Measurements from ENCODE around the gene UBQLN4.

Gene UBQLN4

DNA sequence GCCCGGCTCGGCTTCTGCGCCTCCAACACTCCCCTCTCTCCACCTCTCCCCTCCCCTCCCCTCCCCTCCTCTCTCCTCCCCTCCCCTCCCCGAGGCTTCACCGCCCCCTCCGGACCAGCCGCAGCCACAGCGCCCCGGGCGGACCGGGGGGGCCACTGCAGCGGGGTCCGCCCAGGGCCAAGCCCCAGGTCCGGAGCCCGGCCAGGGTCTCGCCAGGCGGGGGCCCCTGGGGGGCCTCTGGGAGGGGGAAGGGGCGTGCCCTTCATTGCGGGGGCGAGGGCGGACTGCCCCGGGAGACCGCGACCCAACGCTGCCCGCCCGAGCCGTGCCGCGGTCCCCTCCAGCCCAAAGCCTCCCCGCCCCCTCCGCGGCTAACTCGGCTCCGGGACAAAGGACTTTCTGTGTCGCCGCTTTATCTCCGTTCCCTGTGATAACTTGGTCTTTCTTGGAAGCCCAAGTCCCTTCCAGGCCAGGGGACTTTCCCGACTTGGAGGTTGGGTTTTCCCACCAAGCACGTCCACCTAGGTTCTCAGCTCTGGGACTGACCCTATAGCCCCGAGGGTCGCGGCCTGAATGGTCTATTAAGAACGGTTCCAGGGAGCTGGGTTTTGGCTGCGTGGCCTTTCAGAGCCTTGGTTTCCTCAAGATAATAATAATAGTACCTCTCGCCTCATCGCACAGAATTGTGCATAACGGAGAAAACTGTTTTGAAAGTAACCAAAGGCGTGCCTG, at the start of gene UBQLN4:
Gene UBQLN4, minus strand, starts transcription at position 31 of the 732 bp plus-strand sequence. CDS start 97 bp downstream, outside the sequence.
- no peak for DNase-seq (ENCODE audit: low read depth)

DNA sequence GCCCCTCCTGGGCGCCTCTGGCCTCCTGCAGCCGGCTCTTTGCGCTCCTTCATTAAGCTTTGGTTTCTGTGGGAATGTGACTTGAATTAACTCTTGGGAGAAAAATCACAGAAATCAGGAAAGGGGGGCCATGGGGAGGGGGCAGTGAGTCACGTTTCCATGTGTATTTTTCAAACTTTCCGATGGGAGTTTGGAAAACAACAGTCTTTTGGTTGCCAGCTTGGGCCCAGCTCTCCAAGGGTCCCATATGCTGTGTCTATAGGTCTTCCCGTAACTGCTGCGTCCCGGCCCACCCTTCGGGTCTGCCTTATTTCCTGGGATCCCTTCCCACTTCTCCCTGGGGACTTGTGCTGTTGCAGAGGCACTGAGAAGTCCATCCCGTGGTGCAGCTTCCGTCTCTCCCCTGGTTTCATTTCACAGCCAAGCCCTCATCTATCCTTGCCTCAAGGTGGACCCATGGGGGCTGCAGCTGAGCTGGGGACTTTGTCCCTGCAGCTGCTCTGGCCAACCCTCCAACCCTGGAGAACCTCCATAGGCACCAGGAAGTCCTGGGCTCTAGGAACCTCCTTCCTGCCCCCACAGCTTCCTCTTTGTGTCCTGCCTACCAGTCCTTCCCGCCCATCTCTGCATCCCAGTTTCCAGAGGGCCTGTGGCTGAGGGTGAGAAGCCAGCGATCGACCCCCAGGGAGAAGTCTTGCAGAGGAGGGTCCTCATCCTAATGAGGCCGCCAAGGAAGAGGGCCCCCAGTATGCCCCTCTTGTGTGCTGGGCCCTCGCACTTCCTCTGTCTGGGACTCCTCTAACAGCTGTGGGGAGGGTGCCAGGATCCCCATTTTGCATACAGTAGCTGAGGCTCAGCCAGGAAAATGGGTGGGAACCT, 49.3 kb upstream of the UBQLN4 start:
- DNase-seq (ENCODE audit: low read depth): no peak

DNA sequence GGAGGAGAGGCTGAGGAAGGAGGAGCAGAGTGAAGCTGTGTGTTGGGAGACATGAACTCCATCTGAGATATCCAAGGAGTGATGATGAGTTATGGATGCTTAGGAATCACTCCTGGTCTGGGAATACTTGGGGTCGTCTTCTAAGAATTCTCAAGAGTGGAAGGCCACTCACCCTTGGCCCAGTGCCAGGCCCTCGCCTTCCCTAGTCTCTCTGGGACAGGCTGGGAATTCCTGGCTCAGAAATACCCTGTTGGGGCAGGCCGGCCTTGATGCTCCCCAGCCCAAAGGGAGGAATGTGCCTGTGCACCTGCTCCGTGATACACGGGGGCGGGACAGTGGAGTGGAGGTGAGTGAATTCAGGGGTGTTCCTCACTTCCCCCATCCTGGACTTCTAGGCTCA, 48.3 kb upstream of the UBQLN4 start:
- DNase-seq (ENCODE audit: low read depth): no peak

DNA sequence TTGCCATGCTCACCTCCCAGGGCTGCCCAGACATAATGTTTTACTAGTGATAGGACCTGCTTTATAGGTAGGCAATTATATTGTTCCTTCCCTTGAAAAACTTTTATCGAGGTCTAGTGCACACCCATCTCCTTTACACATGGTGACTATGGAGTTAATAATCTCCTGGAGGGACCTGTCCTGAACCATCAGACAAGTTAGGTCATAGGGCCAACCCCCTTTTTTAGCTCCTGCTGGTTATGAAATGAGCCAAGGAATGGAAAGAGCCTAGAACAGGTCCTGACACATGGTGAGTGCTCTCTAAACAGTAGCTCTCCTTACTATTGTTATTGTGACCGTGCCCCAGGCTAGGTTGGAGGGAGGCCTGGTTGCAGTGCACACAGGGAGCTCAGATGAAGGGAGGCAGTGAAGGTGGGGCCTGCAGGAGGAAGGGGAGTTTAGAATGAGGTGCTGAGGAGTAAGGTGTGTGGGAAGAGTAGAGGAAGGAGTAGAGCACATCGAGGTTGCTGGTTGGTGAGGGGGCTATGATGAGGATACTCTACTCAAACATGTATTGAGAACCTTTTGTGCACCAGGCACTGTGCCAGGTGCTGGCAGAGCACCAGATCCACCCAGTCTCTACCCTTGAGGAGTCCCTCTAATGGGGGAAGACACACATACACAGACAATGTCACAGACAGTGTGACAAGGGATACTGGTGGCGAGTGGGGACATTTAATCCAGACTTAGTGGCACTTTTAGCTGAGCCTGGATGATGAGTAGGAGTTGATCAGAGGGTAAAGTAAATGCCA, 46.8 kb upstream of the UBQLN4 start:
- DNase-seq (ENCODE audit: low read depth): no peak

DNA sequence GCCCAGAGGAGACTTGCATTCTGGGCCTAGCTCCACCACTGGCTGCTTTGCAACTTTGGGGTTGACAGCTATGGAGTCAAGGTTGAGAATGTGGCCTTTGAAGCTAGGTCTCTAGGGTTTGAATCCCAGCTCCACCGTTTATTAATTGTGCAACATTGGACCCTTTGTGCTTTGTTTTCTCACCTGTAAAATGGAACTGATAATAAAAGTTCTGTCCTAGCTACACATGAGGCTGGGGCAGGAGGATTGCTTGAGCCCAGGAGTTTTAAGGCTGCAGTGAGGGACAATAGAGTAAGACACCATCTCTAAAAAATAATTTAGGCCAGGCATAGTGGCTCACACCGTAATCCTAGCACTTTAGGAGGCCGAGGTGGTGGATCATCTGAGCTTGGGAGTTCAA, 45.7 kb upstream of the UBQLN4 start:
- DNase-seq (ENCODE audit: low read depth): no peak

DNA sequence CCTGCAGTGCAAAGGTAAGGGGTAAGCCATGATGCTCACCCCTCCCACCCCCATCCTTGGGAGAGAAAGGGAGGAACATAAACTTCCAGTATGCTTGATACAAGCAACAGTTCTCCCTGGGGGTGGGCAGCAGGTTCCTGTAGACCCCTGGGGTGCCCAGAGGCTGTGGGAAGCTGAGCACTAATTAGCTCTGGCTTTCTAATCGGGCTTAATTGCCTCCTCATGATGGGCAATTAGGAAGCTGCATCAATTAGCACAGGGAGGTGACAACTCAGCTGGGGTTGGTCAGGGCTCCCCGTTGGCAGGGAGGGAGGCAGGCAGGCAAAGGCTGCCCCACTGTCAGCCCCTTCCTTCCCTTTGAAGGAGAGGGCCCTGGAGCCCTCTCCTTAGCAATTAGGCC, 45.2 kb upstream of the UBQLN4 start:
- no peak for DNase-seq (ENCODE audit: low read depth)

DNA sequence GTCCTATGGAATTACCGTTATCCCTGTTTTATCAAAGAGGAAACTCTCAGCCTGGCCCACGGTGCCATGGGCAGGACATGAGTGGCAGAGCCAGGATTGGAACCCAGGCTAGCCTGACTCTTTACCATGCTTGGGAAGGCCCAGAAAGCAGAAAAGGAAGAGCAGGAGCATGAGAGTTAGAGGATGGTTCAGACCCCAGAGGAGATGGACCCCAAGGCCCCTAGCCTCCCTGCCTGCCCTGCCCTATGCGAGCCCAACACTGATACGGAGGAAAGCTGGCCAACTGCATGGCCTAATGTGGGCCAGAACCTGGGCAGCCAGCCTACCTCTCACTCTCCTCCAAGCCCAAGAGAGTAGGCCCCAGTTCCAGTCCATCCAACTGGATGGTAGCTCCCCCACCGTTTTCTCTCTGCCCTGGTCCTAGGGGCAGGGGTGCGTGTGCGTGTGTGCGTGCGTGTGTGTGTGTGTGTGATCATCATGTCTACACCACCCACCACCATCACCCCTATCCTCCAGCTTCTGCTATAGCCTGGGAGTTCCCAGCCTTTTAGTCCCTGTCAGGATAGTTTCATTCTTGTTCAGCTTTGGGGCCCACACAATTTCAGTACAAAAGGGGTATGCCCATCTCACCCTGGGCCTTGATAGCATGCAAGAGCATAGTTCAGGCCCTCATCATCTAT, 44.0 kb upstream of the UBQLN4 start:
- DNase-seq (ENCODE audit: low read depth): no peak

DNA sequence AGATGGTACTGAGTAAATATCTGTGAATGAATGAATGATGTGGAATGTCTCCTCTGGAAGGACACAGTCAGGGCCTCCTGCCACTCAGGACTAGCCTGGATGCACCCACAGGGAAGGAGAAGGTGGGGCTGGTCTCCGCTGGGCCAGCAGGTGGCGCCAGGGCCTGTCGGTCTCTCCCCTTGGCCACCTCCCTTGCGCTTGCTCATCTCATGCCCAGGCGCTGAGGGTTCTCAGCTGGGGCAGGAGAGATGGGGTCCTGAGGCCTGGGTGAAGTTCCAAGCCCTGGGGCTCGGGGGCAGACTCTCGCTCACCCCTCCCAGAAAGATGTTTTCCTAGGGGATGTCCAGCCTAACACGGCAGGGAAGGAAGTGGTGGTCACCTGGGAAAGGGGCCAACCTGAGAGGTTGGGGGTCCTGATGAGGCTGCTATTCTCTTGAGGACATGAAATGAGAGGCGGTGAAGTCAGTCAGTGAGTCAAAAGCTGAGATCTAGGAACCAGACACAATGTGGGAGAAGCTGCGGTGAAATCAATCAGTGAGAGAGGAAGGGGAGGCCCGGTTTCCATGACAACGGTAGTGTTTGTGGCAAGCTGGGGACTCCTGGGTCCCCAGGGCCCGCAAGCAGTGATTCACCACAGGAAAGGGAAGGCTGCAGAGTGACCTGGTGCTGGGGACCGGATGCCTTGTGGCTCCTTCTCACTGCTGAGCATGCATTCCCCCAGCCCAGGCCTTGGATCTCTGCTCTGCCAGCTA, 43.2 kb upstream of the UBQLN4 start:
- no peak for DNase-seq (ENCODE audit: low read depth)

DNA sequence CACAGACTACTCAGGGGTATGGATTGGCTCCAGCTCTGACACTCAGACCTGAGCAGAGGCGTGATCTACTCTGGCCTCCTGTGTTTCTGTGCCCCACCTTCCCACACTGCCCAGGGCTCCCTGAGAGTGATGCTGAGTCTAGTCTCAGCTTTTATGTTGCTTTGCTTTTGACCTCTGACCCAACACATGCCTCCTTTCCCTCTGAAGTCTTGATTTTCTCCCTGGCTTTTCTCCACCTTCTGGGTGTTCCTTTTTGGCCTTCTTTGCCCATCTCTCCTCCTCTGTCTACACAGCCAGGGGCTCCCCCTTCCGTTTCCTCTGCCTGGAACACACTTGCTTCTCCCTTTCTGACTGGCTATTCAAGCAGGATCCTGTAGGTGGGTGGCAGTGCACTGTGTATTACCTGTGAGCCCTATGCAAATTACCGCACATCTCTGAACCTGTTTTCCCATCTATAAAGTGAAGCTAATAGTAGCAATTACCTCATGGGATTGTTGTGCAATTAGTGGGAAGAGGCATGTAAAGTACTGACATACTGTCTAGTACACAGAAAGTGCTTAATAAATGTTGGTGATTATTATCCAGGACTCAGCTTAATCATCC, 42.4 kb upstream of the UBQLN4 start:
- no peak for DNase-seq (ENCODE audit: low read depth)

DNA sequence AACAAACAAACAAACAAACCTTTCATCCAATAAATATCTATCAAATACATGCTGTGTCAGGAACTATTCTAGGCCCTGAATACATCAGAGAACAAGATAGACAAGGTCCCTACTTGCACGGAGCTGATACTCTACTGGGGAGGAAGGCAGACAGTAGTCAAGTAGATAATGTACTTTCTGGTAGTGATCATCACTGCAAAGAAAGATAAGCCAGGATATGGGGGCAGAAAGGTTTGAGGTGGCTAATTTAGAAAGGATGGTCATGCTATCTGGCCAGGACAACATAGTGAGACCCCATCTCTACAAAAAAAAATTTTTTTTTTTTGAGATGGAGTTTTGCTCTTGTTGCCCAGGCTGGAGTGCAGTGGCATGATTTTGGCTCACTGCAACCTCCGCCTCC, 38.0 kb upstream of the UBQLN4 start:
- no peak for DNase-seq (ENCODE audit: low read depth)

DNA sequence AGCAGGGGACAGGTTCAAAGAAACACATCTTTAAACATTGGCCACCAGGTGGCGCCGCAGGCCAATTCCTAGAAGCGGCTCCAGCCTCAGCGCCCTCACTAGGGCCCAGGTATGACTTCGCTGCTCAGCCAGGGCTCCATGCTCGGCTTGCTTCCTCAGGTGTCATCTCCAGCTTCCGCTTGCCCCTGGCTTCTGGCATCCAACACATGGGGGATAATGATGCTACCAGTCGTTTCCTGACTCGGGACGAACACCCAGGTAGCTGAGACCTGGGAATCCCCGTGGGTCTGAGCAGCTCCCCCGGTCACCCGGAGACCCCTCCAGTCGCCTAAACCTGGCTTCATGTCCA, 37.2 kb upstream of the UBQLN4 start:
- no peak for DNase-seq (ENCODE audit: low read depth)

DNA sequence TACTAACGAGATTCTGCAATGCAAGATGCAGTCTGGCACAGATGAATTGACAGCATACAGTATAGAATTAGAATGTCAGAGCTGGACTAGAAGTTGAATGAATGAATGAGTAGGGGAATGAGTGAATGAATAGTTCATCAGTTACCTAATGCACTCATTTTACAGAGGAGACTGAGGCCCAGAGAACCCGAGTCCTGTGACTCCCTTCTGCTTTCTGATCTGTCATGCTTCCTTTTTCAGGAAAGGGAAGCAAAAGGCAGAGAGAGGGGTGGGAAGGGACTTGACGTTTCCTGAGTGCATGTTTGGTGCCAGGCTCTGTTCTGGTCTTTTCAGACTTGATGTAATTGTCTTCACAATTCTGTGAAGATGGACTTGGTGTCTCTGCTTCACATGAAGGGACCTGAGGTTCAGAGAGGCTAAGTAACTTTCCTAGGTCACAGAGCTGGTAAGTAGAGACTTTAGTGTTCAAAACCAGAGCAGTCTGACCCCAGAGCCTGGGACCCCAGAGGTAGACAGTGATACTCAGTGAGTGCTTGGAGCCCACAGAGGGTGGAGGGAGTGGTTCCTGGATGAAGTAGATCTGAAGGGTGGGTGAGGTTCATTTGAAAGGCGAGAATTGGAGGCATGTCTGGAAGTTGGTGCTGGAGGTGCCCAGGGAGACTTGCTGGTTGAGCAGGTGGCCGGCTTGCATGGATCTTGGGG, 36.7 kb upstream of the UBQLN4 start:
- DNase-seq (ENCODE audit: low read depth): no peak

DNA sequence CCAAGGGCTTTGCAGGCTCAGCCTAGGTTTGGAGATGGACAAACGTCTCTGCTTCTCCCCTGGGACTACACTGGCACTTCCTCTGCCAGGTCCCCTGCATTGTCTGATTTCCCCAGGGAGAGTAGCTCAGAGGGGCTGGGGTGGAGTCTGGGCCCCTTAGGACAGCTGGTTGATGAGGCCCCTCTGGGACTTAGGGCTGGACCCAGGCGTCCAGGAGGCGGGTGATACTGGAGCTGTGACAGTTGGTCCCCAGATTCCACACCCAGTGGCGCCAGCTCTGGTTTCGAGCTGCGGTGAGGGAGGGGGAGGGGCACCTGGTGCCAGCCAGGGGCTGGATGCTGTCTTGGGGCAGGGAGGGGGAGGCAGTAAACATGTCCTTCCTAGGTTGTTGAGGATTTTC, 36.1 kb upstream of the UBQLN4 start:
- DNase-seq (ENCODE audit: low read depth): no peak

DNA sequence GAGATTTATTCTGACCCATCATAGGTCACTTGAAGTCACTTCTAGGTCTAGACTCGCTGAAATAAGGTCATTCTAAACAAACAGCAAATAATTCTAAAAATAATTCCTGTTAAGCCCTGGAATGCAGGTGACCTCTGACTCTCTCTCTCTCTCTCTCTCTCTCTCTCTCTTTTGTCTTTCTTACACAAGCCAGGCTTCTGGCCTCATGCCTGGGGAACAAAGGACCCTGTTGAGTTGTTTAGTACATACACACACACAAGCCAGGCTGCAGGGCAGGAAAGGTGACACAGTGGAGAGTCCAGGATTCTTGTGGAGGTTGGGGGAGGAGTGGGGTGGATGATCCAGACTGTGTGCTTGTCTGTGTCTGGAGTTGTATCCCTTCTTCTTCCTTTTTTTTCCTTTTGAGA, 32.7 kb upstream of the UBQLN4 start:
- no peak for DNase-seq (ENCODE audit: low read depth)

DNA sequence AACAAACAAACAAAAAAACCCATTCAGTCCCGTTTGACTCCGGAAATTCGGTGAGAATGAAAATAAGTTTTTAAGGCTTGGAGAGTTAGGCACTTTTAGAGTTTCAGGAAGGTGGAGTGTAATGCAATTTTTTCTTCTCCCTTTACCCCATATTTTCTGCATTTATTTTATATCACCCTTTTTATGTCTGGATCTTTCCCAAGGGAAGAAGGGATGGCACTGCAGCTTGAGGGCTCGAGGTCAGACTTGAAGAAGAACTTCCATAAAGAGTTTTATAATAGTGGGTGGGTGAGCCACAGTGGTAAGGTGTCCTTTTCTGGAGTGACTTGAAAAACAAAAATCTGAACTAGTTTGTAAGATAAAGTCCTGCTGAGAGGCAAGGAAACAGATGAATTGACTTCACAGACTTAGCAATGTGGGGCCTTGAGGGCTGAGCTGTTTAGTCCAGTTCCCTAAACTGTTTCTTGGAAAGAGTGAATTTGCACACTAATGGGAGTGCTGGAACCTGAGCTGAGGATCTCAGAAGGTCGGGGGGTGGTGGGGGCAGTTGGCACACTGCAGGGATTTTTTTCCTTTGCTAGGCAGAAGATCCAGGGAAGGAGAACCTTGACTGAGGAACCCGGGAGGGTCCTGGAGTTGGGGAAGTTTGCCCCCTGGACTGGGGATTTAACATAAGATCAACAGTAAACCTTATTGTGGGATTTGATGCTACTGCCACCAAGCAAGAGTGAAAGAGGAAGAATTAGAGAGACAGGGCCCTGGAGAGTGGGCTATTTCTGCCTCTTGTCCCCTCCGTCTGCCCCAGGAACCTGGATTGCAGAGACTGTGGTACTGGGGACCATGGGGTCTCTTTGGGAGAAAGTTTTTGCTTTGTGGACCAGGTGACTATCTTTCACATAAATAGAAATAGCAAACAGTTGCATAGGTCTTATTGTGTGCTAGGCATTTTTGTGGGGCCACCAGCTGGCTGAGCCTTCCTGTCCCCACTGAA, 30.5 kb upstream of the UBQLN4 start:
- DNase-seq (ENCODE audit: low read depth): no peak

DNA sequence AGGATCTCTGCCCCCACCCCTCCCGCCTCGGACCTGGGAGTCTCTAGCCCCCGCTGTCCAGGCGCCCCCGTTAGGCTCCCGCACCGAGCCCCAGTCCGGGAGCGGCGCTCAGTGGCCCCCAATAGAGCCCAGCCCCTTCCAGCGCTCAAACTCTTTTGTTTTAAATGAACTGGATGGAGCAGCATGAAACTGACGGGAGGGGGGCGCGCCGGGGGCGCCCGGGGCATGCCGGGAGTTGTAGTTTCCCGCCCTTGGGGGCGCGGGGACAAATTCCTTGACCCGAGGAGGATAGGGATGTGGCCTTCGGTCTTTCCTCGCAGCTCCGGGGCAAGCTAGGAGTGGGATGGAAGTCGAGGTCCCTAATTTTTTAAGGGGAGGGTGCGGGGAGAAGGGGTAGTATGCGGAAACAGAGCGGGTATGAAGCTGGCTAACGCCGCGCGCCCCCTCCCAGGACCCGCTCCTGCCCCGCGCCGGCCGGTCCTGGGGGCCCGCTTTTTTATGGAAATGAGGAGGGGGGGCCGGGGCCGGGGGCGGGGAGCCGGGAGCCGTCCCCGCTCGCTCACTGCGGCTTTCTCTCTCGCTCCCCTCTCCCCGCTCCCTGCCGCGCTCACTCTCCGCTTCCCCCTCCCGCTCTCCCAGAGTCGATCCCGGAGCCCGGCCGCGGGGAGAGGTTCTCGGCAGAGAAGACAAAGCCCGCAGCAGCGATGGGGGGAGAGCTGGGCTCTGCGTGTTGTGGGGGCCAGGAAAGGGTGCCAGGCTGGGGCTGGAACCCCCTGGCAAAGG, 28.9 kb upstream of the UBQLN4 start, which contains the start of gene MEX3A:
Gene MEX3A, minus strand, starts transcription at position 157 of the 783 bp plus-strand sequence. CDS start 467 bp downstream, outside the sequence.
- DNase-seq (ENCODE audit: low read depth): no peak

DNA sequence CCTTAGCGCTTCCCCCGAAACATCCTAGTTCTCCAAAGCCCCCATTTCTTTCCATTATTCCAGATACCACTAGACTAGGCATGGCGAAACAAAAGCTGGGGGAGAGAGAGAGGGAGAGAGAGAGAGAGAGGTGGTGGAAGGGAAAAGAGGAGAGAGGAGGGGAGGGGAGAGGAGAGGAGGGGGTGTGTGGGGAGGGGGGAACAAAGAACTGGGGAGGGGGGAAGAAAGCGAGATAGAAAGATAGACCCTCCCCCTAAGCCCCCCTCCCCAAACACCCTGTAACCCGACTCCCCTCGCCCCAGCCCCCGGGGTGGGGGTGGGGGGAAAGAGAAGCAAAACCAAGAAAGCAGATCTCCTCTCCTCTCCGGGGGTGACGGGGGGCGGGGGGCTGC, 28.3 kb upstream of the UBQLN4 start:
- no peak for DNase-seq (ENCODE audit: low read depth)
